ENCODE data around the gene GPRC5A.

DNA sequence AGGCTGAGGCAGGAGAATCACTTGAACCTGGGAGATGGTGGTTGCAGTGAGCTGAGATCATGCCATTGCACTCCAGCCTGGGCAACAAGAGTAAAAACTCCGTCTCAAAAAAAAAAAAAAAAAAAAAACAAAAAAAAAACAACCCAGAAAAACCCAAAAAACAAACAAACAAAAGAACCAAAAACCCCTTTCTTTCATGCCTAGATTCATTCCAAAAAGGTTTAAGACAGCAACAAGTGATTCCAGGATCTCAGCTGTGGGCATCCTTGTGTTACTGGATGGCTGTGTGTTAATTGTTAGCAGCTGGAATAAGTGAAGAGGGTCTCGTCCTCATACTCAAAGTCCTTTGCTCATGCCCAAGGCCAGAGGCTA lies 9.4 kb downstream of the GPRC5A start:
- TF ChIP-seq BRCA1 (IDR thresholded peaks at IDR 0.05; ENCODE audit: low read depth, low read length) (no peak), POLR2AphosphoS5 (IDR thresholded peaks at IDR 0.05; ENCODE audit: low read depth, low read length) (no peak)
- TF ChIP-seq, protein P1, sequence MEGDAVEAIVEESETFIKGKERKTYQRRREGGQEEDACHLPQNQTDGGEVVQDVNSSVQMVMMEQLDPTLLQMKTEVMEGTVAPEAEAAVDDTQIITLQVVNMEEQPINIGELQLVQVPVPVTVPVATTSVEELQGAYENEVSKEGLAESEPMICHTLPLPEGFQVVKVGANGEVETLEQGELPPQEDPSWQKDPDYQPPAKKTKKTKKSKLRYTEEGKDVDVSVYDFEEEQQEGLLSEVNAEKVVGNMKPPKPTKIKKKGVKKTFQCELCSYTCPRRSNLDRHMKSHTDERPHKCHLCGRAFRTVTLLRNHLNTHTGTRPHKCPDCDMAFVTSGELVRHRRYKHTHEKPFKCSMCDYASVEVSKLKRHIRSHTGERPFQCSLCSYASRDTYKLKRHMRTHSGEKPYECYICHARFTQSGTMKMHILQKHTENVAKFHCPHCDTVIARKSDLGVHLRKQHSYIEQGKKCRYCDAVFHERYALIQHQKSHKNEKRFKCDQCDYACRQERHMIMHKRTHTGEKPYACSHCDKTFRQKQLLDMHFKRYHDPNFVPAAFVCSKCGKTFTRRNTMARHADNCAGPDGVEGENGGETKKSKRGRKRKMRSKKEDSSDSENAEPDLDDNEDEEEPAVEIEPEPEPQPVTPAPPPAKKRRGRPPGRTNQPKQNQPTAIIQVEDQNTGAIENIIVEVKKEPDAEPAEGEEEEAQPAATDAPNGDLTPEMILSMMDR (IDR thresholded peaks at IDR 0.05; ENCODE audit: control extremely low read depth in 1 of 3, insufficient read depth in 1 of 3, low read depth in 1 of 3, low read length in 3 of 3): no peak
- TF ChIP-seq, protein P2, sequence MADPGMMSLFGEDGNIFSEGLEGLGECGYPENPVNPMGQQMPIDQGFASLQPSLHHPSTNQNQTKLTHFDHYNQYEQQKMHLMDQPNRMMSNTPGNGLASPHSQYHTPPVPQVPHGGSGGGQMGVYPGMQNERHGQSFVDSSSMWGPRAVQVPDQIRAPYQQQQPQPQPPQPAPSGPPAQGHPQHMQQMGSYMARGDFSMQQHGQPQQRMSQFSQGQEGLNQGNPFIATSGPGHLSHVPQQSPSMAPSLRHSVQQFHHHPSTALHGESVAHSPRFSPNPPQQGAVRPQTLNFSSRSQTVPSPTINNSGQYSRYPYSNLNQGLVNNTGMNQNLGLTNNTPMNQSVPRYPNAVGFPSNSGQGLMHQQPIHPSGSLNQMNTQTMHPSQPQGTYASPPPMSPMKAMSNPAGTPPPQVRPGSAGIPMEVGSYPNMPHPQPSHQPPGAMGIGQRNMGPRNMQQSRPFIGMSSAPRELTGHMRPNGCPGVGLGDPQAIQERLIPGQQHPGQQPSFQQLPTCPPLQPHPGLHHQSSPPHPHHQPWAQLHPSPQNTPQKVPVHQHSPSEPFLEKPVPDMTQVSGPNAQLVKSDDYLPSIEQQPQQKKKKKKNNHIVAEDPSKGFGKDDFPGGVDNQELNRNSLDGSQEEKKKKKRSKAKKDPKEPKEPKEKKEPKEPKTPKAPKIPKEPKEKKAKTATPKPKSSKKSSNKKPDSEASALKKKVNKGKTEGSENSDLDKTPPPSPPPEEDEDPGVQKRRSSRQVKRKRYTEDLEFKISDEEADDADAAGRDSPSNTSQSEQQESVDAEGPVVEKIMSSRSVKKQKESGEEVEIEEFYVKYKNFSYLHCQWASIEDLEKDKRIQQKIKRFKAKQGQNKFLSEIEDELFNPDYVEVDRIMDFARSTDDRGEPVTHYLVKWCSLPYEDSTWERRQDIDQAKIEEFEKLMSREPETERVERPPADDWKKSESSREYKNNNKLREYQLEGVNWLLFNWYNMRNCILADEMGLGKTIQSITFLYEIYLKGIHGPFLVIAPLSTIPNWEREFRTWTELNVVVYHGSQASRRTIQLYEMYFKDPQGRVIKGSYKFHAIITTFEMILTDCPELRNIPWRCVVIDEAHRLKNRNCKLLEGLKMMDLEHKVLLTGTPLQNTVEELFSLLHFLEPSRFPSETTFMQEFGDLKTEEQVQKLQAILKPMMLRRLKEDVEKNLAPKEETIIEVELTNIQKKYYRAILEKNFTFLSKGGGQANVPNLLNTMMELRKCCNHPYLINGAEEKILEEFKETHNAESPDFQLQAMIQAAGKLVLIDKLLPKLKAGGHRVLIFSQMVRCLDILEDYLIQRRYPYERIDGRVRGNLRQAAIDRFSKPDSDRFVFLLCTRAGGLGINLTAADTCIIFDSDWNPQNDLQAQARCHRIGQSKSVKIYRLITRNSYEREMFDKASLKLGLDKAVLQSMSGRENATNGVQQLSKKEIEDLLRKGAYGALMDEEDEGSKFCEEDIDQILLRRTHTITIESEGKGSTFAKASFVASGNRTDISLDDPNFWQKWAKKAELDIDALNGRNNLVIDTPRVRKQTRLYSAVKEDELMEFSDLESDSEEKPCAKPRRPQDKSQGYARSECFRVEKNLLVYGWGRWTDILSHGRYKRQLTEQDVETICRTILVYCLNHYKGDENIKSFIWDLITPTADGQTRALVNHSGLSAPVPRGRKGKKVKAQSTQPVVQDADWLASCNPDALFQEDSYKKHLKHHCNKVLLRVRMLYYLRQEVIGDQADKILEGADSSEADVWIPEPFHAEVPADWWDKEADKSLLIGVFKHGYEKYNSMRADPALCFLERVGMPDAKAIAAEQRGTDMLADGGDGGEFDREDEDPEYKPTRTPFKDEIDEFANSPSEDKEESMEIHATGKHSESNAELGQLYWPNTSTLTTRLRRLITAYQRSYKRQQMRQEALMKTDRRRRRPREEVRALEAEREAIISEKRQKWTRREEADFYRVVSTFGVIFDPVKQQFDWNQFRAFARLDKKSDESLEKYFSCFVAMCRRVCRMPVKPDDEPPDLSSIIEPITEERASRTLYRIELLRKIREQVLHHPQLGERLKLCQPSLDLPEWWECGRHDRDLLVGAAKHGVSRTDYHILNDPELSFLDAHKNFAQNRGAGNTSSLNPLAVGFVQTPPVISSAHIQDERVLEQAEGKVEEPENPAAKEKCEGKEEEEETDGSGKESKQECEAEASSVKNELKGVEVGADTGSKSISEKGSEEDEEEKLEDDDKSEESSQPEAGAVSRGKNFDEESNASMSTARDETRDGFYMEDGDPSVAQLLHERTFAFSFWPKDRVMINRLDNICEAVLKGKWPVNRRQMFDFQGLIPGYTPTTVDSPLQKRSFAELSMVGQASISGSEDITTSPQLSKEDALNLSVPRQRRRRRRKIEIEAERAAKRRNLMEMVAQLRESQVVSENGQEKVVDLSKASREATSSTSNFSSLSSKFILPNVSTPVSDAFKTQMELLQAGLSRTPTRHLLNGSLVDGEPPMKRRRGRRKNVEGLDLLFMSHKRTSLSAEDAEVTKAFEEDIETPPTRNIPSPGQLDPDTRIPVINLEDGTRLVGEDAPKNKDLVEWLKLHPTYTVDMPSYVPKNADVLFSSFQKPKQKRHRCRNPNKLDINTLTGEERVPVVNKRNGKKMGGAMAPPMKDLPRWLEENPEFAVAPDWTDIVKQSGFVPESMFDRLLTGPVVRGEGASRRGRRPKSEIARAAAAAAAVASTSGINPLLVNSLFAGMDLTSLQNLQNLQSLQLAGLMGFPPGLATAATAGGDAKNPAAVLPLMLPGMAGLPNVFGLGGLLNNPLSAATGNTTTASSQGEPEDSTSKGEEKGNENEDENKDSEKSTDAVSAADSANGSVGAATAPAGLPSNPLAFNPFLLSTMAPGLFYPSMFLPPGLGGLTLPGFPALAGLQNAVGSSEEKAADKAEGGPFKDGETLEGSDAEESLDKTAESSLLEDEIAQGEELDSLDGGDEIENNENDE (IDR thresholded peaks at IDR 0.05; ENCODE audit: insufficient replicate concordance, low read length): no peak
